GM12892 (cell line): ENCODE results near the gene FILIP1.

Experiments used
- POLR2AphosphoS5 ChIP-seq: IDR thresholded peaks from 2 replicates; pipeline ENCODE4 v1.6.1; 2011; ENCODE audit warnings: low read depth, low read length, control low read depth
- TAF1 ChIP-seq: IDR thresholded peaks from 2 replicates; pipeline ENCODE4 v1.6.1; 2011; ENCODE audit warnings: low read depth, mild to moderate bottlenecking, control low read depth, low read length, borderline replicate concordance

DNA sequence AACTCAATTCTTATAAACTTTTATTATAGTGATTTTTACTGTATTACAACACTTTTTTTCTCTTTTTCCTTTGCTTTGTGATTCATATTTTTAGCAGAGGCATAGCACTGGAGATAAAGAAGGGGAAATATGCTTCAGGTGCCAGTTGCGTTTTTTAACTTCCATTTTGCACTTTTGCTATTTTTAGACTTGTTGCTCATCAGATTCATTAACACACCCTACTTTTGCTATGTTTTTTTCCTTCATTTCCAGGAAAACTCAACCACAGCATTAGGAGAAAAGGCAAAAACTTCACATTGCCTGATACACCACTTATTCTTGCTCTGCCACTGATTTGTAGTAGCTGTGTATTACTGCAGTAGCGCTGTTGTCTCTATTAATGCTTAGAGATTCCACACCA, 201.0 kb downstream of the FILIP1 start:
- TF ChIP-seq TAF1 (no peak), POLR2AphosphoS5 (no peak)
